GM18499 (cell line): ENCODE data around the gene CMTM3.
A peak's percentile ranks its signal among the peaks of the same experiment; 100 is the strongest.
"Not testable (repeated sequence)": the region's sequence is repeated elsewhere in the genome, so short reads cannot be mapped to it uniquely, and the experiment has no call there.

Source experiments
- ATAC-seq: cut with Tn5 transposase; IDR thresholded peaks from one replicate; pipeline ENCODE4 v1.9.1; 2021; ENCODE audit warnings: moderate number of reproducible peaks; ENCODE audit not compliant: insufficient read depth, unreplicated experiment

Gene CMTM3

GRCh38 chr16:66581246-66581952 is 23.1 kb upstream of the CMTM3 start:
- ATAC-seq: no peak

- no peak for ATAC-seq
Observed at GRCh38 chr16:66585481-66586239, 18.8 kb upstream of the CMTM3 start.

GRCh38 chr16:66587881-66588600 is 16.5 kb upstream of the CMTM3 start:
- no peak for ATAC-seq

GRCh38 chr16:66588981-66589713 is 15.4 kb upstream of the CMTM3 start:
- ATAC-seq: peak; percentile 80

- ATAC-seq: no peak
Observed at GRCh38 chr16:66590322-66590721, 14.2 kb upstream of the CMTM3 start.

GRCh38 chr16:66591018-66591417 is 13.5 kb upstream of the CMTM3 start:
- ATAC-seq: no peak

GRCh38 chr16:66592241-66592640 is 12.3 kb upstream of the CMTM3 start:
- no peak for ATAC-seq

GRCh38 chr16:66592814-66593213 is 11.7 kb upstream of the CMTM3 start:
- no peak for ATAC-seq

GRCh38 chr16:66594739-66595138 is 9.8 kb upstream of the CMTM3 start:
- no peak for ATAC-seq

GRCh38 chr16:66596559-66596958 is 7.9 kb upstream of the CMTM3 start:
- ATAC-seq: not testable (repeated sequence)

GRCh38 chr16:66596986-66597848 is 7.3 kb upstream of the CMTM3 start:
- ATAC-seq: no peak

- no peak for ATAC-seq
Observed at GRCh38 chr16:66598111-66598510, 6.4 kb upstream of the CMTM3 start.

GRCh38 chr16:66599726-66600125 is 4.8 kb upstream of the CMTM3 start:
- no peak for ATAC-seq

GRCh38 chr16:66600477-66600876 is 4.0 kb upstream of the CMTM3 start:
- no peak for ATAC-seq

GRCh38 chr16:66601471-66601870 is 3.0 kb upstream of the CMTM3 start:
- ATAC-seq: no peak

GRCh38 chr16:66603537-66604375 is 748 bp upstream of the CMTM3 start:
- ATAC-seq: no peak

GRCh38 chr16:66605177-66605978 is 874 bp downstream of the CMTM3 start:
- ATAC-seq: no peak
